DOHH2 (cell line): ENCODE results near the gene FASLG.
"Not testable (repeated sequence)": the region's sequence is repeated elsewhere in the genome, so short reads cannot be mapped to it uniquely, and the experiment has no call there.

Experiments
- H3F3A ChIP-seq: fragments of 200-600 bp; sonication (generic), shearing (Covaris generic); 2 replicates; pipeline ENCODE4 v1.6.0; 2016; ENCODE audit warnings: antibody characterized with exemption, mild to moderate bottlenecking; ENCODE audit not compliant: control insufficient read depth, insufficient read depth
- H3K27ac ChIP-seq: fragments of 200-600 bp; sonication (generic); 2 replicates; pipeline ENCODE4 v1.5.1; 2014; ENCODE audit warnings: low read depth, mild to moderate bottlenecking, low read length, moderate library complexity
- H3K27me3 ChIP-seq: fragments of 200-600 bp; sonication (generic); 2 replicates; pipeline ENCODE4 v1.6.1; 2014; ENCODE audit warnings: mild to moderate bottlenecking, low read length, mixed read lengths; ENCODE audit not compliant: control insufficient read depth
- H3K36me3 ChIP-seq: fragments of 200-600 bp; sonication (generic); 2 replicates; pipeline ENCODE4 v1.6.1; 2014; ENCODE audit warnings: mild to moderate bottlenecking, low read length, moderate library complexity, mixed read lengths; ENCODE audit not compliant: control insufficient read depth
- H3K4me1 ChIP-seq: fragments of 200-600 bp; sonication (generic); 2 replicates; pipeline ENCODE4 v1.6.1; 2014; ENCODE audit warnings: mild to moderate bottlenecking, low read length, mixed read lengths; ENCODE audit not compliant: control insufficient read depth
- H3K4me2 ChIP-seq: fragments of 200-600 bp; sonication (generic); 2 replicates; pipeline ENCODE4 v1.6.0; 2014; ENCODE audit warnings: mild to moderate bottlenecking, low read length, moderate library complexity
- H3K4me3 ChIP-seq: fragments of 200-600 bp; sonication (generic); 2 replicates; pipeline ENCODE4 v1.5.1; 2014; ENCODE audit warnings: mild to moderate bottlenecking, low read length, mixed read lengths
- H3K79me2 ChIP-seq: fragments of 200-600 bp; sonication (generic); 2 replicates; pipeline ENCODE4 v1.6.1; 2014; ENCODE audit warnings: mild to moderate bottlenecking, low read length, mixed read lengths; ENCODE audit not compliant: control insufficient read depth
- H3K9me2 ChIP-seq: fragments of 200-600 bp; sonication (generic); replicated peaks from 2 replicates; pipeline ENCODE4 v1.6.1; 2014; ENCODE audit warnings: mild to moderate bottlenecking, low read length, mixed read lengths; ENCODE audit not compliant: control insufficient read depth
- H3K9me3 ChIP-seq: fragments of 200-600 bp; sonication (generic); 2 replicates; pipeline ENCODE4 v1.6.1; 2014; ENCODE audit warnings: antibody characterized with exemption, low read length, mixed read lengths; ENCODE audit not compliant: control insufficient read depth, insufficient read depth
- H4K20me1 ChIP-seq: fragments of 200-600 bp; sonication (generic); 2 replicates; pipeline ENCODE4 v1.6.0; 2014; ENCODE audit warnings: low read depth, mild to moderate bottlenecking, antibody characterized with exemption, low read length, moderate library complexity; ENCODE audit not compliant: control insufficient read depth, insufficient read depth
- EZH2phosphoT487 ChIP-seq: fragments of 200-600 bp; sonication (generic); IDR thresholded peaks from 2 replicates; pipeline ENCODE4 v1.6.1; 2017; ENCODE audit warnings: borderline replicate concordance, mild to moderate bottlenecking, antibody characterized with exemption, low read length, moderate library complexity, mixed read lengths
- TF ChIP-seq, protein P1 (sequence below): fragments of 200-600 bp; sonication (generic); IDR thresholded peaks from one replicate; pipeline ENCODE4 v1.5.1; 2014; ENCODE audit warnings: antibody characterized with exemption, mild to moderate bottlenecking, low read depth, low read length; ENCODE audit not compliant: poor library complexity, severe bottlenecking

Gene FASLG

DNA sequence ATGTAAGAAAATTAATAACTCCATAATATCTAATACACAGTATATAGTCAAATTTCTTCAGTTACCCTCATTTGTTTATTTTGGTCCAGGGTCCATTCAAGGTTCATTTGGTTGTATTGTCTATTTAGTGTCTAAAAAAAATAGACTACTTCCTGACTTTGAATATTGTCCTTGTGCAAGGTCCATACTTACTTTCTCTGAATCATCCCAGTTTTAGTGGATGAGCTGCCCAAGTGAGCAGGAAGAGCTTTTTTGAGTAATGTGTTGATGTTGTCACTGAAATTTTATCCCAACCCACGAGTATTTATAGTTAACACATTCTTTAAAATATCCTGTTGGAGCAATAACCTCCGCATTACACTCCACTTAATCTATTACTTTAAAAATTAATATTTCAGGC is 45.6 kb upstream of the FASLG start:
- Histone ChIP-seq H3K9me3 (peaks cover 6% of the 10 kb centered on the region; the same call in 1 of the 2 replicates), H4K20me1 (no peaks in the 10 kb centered on the region), H3K4me1 (no peaks in the 10 kb centered on the region), H3K27ac (no peak overlapping the region), H3K27me3 (no peaks in the 10 kb centered on the region), H3K36me3 (peaks cover 15% of the 10 kb centered on the region), H3K4me2 (no peak overlapping the region), H3K4me3 (no peak overlapping the region), H3F3A (no peaks in the 10 kb centered on the region), H3K79me2 (no peaks in the 10 kb centered on the region), H3K9me2 (no peaks in the 10 kb centered on the region)
- TF ChIP-seq EZH2phosphoT487, result no peak
- TF ChIP-seq, protein P1, sequence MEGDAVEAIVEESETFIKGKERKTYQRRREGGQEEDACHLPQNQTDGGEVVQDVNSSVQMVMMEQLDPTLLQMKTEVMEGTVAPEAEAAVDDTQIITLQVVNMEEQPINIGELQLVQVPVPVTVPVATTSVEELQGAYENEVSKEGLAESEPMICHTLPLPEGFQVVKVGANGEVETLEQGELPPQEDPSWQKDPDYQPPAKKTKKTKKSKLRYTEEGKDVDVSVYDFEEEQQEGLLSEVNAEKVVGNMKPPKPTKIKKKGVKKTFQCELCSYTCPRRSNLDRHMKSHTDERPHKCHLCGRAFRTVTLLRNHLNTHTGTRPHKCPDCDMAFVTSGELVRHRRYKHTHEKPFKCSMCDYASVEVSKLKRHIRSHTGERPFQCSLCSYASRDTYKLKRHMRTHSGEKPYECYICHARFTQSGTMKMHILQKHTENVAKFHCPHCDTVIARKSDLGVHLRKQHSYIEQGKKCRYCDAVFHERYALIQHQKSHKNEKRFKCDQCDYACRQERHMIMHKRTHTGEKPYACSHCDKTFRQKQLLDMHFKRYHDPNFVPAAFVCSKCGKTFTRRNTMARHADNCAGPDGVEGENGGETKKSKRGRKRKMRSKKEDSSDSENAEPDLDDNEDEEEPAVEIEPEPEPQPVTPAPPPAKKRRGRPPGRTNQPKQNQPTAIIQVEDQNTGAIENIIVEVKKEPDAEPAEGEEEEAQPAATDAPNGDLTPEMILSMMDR, result no peak

DNA sequence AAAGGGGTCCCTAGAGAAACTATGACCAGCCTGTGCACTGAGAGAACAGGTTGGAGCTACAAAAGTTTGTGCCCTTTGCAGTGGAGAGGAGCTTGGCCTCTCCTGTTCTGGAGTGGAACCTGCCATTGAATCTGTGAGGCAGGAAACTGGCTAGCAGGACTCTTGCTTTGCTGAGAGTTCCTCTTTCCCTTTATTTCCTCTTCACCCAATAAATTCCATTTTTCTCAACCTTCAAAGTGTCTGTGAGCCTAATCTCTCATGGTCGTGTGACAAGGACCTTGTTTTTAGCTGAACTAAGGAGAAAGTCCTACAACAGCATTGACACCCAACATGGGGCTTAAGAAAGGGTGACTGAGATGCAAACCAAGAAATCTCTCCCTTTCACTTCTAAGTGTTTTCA is 42.7 kb upstream of the FASLG start:
- H3K36me3 ChIP-seq, result no peaks in the 10 kb centered on the region
- no peaks in the 10 kb centered on the region for H4K20me1 ChIP-seq
- H3K79me2 ChIP-seq, result no peaks in the 10 kb centered on the region
- no peaks in the 10 kb centered on the region for H3K9me2 ChIP-seq
- no peak overlapping the region for H3K27ac ChIP-seq
- no peak for TF ChIP-seq EZH2phosphoT487
- TF ChIP-seq, protein P1, result no peak
- H3K4me3 ChIP-seq, result no peak overlapping the region
- no peaks in the 10 kb centered on the region for H3K27me3 ChIP-seq
- H3F3A ChIP-seq, result no peaks in the 10 kb centered on the region
- H3K9me3 ChIP-seq, result peaks cover 6% of the 10 kb centered on the region; the same call in 1 of the 2 replicates
- no peaks in the 10 kb centered on the region for H3K4me1 ChIP-seq
- H3K4me2 ChIP-seq, result no peak overlapping the region

DNA sequence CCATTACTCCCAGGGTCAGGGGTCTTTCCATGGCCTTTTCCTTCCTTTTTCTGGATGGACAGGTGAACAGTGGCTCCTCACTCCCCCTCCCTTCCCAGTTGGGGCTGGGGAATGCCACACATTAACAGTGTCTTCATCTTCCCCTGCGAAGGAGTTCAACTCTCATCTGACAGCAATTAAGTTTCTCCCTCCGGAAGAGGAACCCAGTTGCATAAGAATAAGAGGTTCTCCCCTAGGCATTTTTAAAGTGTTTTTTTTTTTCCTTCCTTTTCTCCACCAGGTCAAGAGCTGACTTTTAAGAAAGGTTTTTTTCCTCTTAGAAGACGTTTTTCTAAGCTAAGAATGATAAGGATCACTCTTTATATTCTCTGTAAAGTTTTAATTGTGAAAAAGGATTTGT is 42.3 kb upstream of the FASLG start:
- TF ChIP-seq, protein P1, result no peak
- TF ChIP-seq EZH2phosphoT487, result no peak
- Histone ChIP-seq H3K9me2 (no peaks in the 10 kb centered on the region), H3K4me3 (no peak overlapping the region), H4K20me1 (no peaks in the 10 kb centered on the region), H3K27ac (no peak overlapping the region), H3K27me3 (no peaks in the 10 kb centered on the region), H3K4me2 (no peak overlapping the region), H3K79me2 (no peaks in the 10 kb centered on the region), H3K9me3 (peaks cover 6% of the 10 kb centered on the region; the same call in 1 of the 2 replicates), H3K36me3 (no peaks in the 10 kb centered on the region), H3K4me1 (no peaks in the 10 kb centered on the region), H3F3A (no peaks in the 10 kb centered on the region)

DNA sequence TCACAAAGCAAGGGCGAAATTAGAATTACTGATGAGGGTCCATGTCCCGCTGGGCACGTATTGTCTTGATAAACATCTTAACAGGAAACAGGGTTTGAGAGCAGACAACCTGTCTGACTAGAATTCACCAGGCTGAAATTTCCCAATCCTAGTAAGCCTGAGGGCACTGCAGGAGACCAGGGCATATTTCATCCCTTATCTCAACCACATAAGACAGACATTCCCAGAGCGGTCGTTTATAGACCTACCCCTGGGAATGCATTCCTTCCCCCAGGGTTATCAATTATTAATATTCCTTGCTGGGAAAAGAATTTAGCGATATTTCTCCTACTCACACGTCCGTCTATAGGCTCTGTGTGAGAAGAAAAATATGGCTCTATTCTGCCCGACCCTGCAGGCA is 38.3 kb upstream of the FASLG start:
- H3K4me1 ChIP-seq, H3K4me3 ChIP-seq, H3K27ac ChIP-seq, H3K9me3 ChIP-seq, H3K27me3 ChIP-seq, H3K79me2 ChIP-seq, H4K20me1 ChIP-seq, H3F3A ChIP-seq, H3K36me3 ChIP-seq, H3K9me2 ChIP-seq, H3K4me2 ChIP-seq: not testable (repeated sequence)
